ENCODE measurements around the gene PRKN.

- TF ChIP-seq CTCF (IDR thresholded peaks at IDR 0.05; ENCODE audit: low read depth, low read length), result no peak
- TF ChIP-seq POLR2A (IDR thresholded peaks at IDR 0.05; ENCODE audit: extremely low read depth, insufficient read length), result no peak
- no peak for TF ChIP-seq MYC (IDR thresholded peaks at IDR 0.05; ENCODE audit: low read depth, low read length)
- TF ChIP-seq, protein P1, sequence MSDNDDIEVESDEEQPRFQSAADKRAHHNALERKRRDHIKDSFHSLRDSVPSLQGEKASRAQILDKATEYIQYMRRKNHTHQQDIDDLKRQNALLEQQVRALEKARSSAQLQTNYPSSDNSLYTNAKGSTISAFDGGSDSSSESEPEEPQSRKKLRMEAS (IDR thresholded peaks at IDR 0.05; ENCODE audit: low read depth, low read length), result no peak
Observed at GRCh38 chr6:162409741-162410691, 317.6 kb downstream of the PRKN start.
